SK-N-SH (cell line): ENCODE data around the gene MRNIP. TPM values are rescaled to one million over a fixed set of nuclear protein-coding genes. Genes with fewer than 3 reads are reported as not detected.

Experiments used
- CTCF ChIA-PET: fragments of 300-600, 350-600 bp; formaldehyde crosslinking; extraction: SDS; loops from one replicate; lab custom pipeline; 2021; lab: Yijun Ruan, JAX
- POLR2A ChIA-PET: fragments of 350-600 bp; sonication (Branson Sonifier 250); formaldehyde crosslinking; extraction: SDS; loops from one replicate; lab custom pipeline; 2020; ENCODE audit warnings: antibody characterized with exemption, inconsistent platforms; lab: Yijun Ruan, JAX
- DNase-seq: peaks from one replicate; pipeline ENCODE4 v3.0.0; 2012
- H2AFZ ChIP-seq: fragments of 200-600 bp; sonication (generic); 2 replicates; pipeline ENCODE4 v1.8.1; 2016; ENCODE audit warnings: antibody characterized with exemption, mild to moderate bottlenecking, low read depth
- H3F3A ChIP-seq: fragments of 200-600 bp; sonication (generic); replicated peaks from 2 replicates; pipeline ENCODE3; 2016; ENCODE audit warnings: antibody characterized with exemption, mild to moderate bottlenecking; ENCODE audit not compliant: insufficient read depth
- H3K27ac ChIP-seq, 2 experiments: fragments of 200-500 bp in 1 of 2; fragments of 200-600 bp in 1 of 2; sonication (Bioruptor generic) in 1 of 2; sonication (generic), shearing (Covaris generic) in 1 of 2; 2 replicates each; pipeline versions ENCODE4 v1.5.1 to v1.6.1; 2014 to 2016; ENCODE audit warnings: low read depth in 2 of 2, inconsistent platforms in 1 of 2, low read length in 1 of 2, mild to moderate bottlenecking in 1 of 2, mixed read lengths in 1 of 2
- H3K27me3 ChIP-seq: fragments of 200-600 bp; sonication (generic), shearing (Covaris generic); 2 replicates; pipeline ENCODE4 v1.6.1; 2016; ENCODE audit warnings: mixed run types; ENCODE audit not compliant: insufficient read depth
- H3K36me3 ChIP-seq, 2 experiments: fragments of 200-500 bp in 1 of 2; fragments of 200-600 bp in 1 of 2; sonication (Bioruptor generic) in 1 of 2; sonication (generic) in 1 of 2; replicated peaks in 1 of 2; 2 replicates each; pipeline versions ENCODE3 to v1.5.1; 2014 to 2016; ENCODE audit warnings: low read length in 1 of 2, mild to moderate bottlenecking in 1 of 2; ENCODE audit not compliant: insufficient read depth in 2 of 2, control insufficient read depth in 1 of 2
- H3K4me1 ChIP-seq, 2 experiments: fragments of 200-500 bp in 1 of 2; fragments of 200-600 bp in 1 of 2; sonication (Bioruptor generic) in 1 of 2; sonication (generic), shearing (Covaris generic) in 1 of 2; 2 replicates each; pipeline versions ENCODE4 v1.5.1 to v1.6.1; 2014 to 2016; ENCODE audit warnings: low read depth in 1 of 2, low read length in 1 of 2, mixed run types in 1 of 2; ENCODE audit not compliant: insufficient read depth in 2 of 2, control insufficient read depth in 1 of 2
- H3K4me2 ChIP-seq: fragments of 200-600 bp; sonication (generic), shearing (Covaris generic); 2 replicates; pipeline ENCODE4 v1.6.1; 2017; ENCODE audit warnings: mixed run types
- H3K4me3 ChIP-seq, 2 experiments: fragments of 200-500 bp in 1 of 2; fragments of 200-600 bp in 1 of 2; sonication (Bioruptor generic) in 1 of 2; sonication (generic), shearing (Covaris generic) in 1 of 2; 2 replicates each; pipeline versions ENCODE4 v1.5.1 to v1.8.1; 2014 to 2016; ENCODE audit warnings: low read depth in 2 of 2, inconsistent platforms in 1 of 2, low read length in 1 of 2, mild to moderate bottlenecking in 1 of 2, mixed read lengths in 1 of 2, moderate library complexity in 1 of 2
- H3K79me2 ChIP-seq: fragments of 200-600 bp; sonication (generic); 2 replicates; pipeline ENCODE4 v1.8.1; 2017; ENCODE audit warnings: mild to moderate bottlenecking; ENCODE audit not compliant: insufficient read depth
- H3K9ac ChIP-seq: fragments of 200-600 bp; sonication (generic); 2 replicates; pipeline ENCODE4 v1.6.1; 2017; ENCODE audit warnings: mixed run types
- H3K9me2 ChIP-seq: fragments of 200-600 bp; sonication (generic); 2 replicates; pipeline ENCODE4 v1.6.1; 2017; ENCODE audit warnings: mixed run types
- H3K9me3 ChIP-seq: fragments of 200-600 bp; sonication (generic); 2 replicates; pipeline ENCODE4 v1.6.1; 2017; ENCODE audit warnings: mixed run types, mild to moderate bottlenecking, moderate library complexity
- H4K20me1 ChIP-seq: fragments of 200-600 bp; sonication (generic); 2 replicates; pipeline ENCODE4 v1.6.1; 2017; ENCODE audit warnings: mild to moderate bottlenecking, mixed run types; ENCODE audit not compliant: insufficient read depth
- FOXJ3 ChIP-seq: sonication (generic); formaldehyde crosslinking; IDR thresholded peaks from 2 replicates; pipeline ENCODE4 v1.5.1; 2020; ENCODE audit warnings: mild to moderate bottlenecking, missing genetic modification reagents
- GATA2 ChIP-seq: sonication (generic); formaldehyde crosslinking; IDR thresholded peaks from 2 replicates; pipeline ENCODE4 v1.5.0; 2020; ENCODE audit warnings: mild to moderate bottlenecking, missing genetic modification reagents
- NFIC ChIP-seq: IDR thresholded peaks from 2 replicates; pipeline ENCODE4 v1.4.0; 2012; ENCODE audit warnings: borderline replicate concordance
- NRF1 ChIP-seq: IDR thresholded peaks from 2 replicates; pipeline ENCODE4 v1.6.1; 2012; ENCODE audit warnings: low read depth, mild to moderate bottlenecking, low read length
- POLR2AphosphoS5 ChIP-seq: IDR thresholded peaks from 2 replicates; pipeline ENCODE4 v1.6.1; 2012; ENCODE audit warnings: low read depth, low read length
- RXRA ChIP-seq: IDR thresholded peaks from 2 replicates; pipeline ENCODE4 v1.4.0; 2012; ENCODE audit warnings: low read depth, mild to moderate bottlenecking, borderline replicate concordance
- SIN3A ChIP-seq: IDR thresholded peaks from 2 replicates; pipeline ENCODE4 v1.6.1; 2012; ENCODE audit warnings: low read depth, mild to moderate bottlenecking, low read length, moderate library complexity, borderline replicate concordance
- TCF12 ChIP-seq: IDR thresholded peaks from 2 replicates; pipeline ENCODE4 v1.4.0; 2012
- TEAD4 ChIP-seq: IDR thresholded peaks from 2 replicates; pipeline ENCODE4 v1.4.0; 2012; ENCODE audit warnings: mild to moderate bottlenecking, borderline replicate concordance; ENCODE audit not compliant: insufficient read depth
- WGBS: methylation state at CpG from one replicate; pipeline ENCODE4 v1.1.6; 2017; ENCODE audit warnings: low lambda C conversion rate; 5-methylcytosine and 5-hydroxymethylcytosine counted together
- polyA plus RNA-seq, 3 experiments: library from polyadenylated mRNA; depleted of rRNA; stranded (reverse); fragments of >200 nt; gene quantifications; 2 replicates each; pipeline ENCODE4 v1.2.3, GENCODE V29; 2012
- TF ChIP-seq, protein P1 (sequence below): IDR thresholded peaks from 2 replicates; pipeline ENCODE4 v1.4.0; 2012; ENCODE audit warnings: low read depth, borderline replicate concordance
- TF ChIP-seq, protein P2 (sequence below): fragments of 150-350 bp; IDR thresholded peaks from 2 replicates; pipeline ENCODE4 v1.6.1; 2017; ENCODE audit warnings: antibody characterized with exemption, low read length, low read depth, borderline replicate concordance
- TF ChIP-seq, protein P3 (sequence below): fragments of 200-600 bp; sonication (generic); IDR thresholded peaks from 2 replicates; pipeline ENCODE4 v1.6.1; 2017; ENCODE audit warnings: antibody characterized with exemption, mild to moderate bottlenecking, moderate library complexity
- TF ChIP-seq, protein P4 (sequence below): fragments of 150-350 bp; IDR thresholded peaks from 2 replicates; pipeline ENCODE4 v1.6.1; 2016; ENCODE audit warnings: mild to moderate bottlenecking, low read depth, low read length
- TF ChIP-seq, protein P5 (sequence below): IDR thresholded peaks from 2 replicates; pipeline ENCODE4 v1.6.1; 2012; ENCODE audit warnings: mild to moderate bottlenecking, low read depth, low read length, moderate library complexity

Gene MRNIP
- polyA plus RNA-seq, 1 of the 3 experiments (the other 2 are of a cell fraction), result 32.8 TPM

DNA sequence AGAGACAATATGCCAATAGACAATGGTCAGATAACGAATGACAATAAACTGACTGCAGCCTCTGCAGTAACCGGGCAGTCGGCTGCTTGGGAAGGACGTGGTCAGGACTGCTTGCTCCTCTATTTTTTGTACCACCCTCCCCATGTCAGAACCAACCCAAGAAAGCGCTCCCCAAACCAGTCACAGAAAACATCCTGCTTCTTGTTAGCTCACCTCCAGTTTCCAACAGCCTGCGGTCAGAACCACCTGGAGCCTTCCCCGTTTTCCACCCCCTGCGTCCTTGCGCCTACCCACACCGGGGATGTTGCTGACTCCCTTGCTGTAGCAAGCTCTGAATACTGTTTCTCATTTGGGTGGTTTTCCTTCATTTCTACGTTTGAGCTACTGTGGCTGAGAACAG is 1.7 kb upstream of the MRNIP start (continued):
- no peak for TF ChIP-seq FOXJ3 (CRISPR knock-in tag)

DNA sequence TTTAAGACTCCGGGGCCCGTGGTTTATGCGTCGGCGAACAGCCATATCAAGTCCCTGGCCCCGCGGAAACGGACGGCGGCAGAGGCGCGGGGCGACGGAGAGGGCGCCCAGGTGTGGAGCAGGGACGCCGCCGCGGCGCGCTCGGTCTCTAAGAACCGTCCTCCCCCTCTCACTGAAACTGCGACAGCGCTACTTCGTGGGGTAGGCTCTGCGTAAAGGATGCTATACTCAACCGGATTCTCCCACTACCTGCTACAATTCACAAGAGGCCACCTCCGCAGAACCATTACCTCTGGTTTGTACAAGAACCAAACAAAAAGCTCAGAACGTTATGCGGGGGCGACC is 404 bp downstream of the MRNIP start:
- peak; percentile 72 for DNase-seq
- Histone ChIP-seq H3K4me1 (peaks cover 5 to 9% of the 10 kb centered on the region in 2 experiments; a peak in 1 of 4 replicates), H3K27ac (peak overlapping the region; percentile 70 to 74; a peak in 3 of 4 replicates), H3F3A (peaks cover 13% of the 10 kb centered on the region), H4K20me1 (no peaks in the 10 kb centered on the region), H3K9ac (peak overlapping the region; percentile 79; the same call in 1 of the 2 replicates), H2AFZ (peak overlapping the region; percentile 97; the same call in 1 of the 2 replicates), H3K4me2 (peak overlapping the region; percentile 95), H3K27me3 (no peaks in the 10 kb centered on the region), H3K79me2 (peaks cover 31% of the 10 kb centered on the region), H3K4me3 (peak overlapping the region; percentile 81 to 100), H3K9me3 (no peaks in the 10 kb centered on the region), H3K9me2 (no peaks in the 10 kb centered on the region), H3K36me3 (peaks cover 11 to 18% of the 10 kb centered on the region in 2 experiments)
- 0% methylated on average over 4 of the region's 32 CpGs for WGBS
- POLR2A ChIA-PET, result interaction anchor here (1.0 to 1.2 kb wide), 2 partner anchors 10 to 36 kb away, joined by 3 read pairs; no protein-coding TSS in a partner anchor
- TF ChIP-seq SIN3A, result 0 out of 2 replicates have a peak, but pooled peaks have one; percentile 28
- no peak for TF ChIP-seq TEAD4
- CTCF ChIA-PET, result interaction anchor here (0.8 kb wide), 1 partner anchor 11 kb away, joined by 3 read pairs; no protein-coding TSS in a partner anchor

DNA sequence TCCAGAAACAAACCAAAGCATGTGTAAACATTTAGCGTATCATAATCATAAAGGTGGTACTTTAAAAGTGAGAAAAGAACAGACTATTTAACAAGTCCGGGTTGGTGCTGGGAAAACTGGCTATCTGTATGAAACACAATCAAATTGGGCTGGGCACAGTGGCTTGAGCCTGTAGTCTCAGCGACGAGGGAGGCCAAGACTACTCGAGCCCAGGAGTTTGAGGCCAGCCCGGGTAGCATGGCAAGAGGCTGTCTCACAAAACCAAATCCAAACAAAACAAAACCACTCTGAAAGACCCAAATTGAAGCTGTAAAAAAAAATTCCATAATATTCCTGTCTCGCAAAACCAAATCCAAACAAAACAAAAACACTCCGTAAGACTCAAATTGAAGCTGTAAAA is 4.3 kb downstream of the MRNIP start:
- CTCF ChIA-PET, result interaction anchor here (1.2 kb wide), 1 partner anchor 355 kb away, joined by 3 read pairs; the partner anchor contains the start of gene RASGEF1C
- no peak overlapping the region for H3K4me2 ChIP-seq
- POLR2A ChIA-PET, result no interaction called here
- no peaks in the 10 kb centered on the region for H3K9me3 ChIP-seq
- no peaks in the 10 kb centered on the region for H3K9me2 ChIP-seq
- peaks cover 21 to 26% of the 10 kb centered on the region in 2 experiments for H3K36me3 ChIP-seq
- no peaks in the 10 kb centered on the region for H3K27me3 ChIP-seq
- H3K9ac ChIP-seq, result no peak overlapping the region
- peaks cover 4% of the 10 kb centered on the region for H3F3A ChIP-seq
- no peak overlapping the region for H2AFZ ChIP-seq
- DNase-seq, result no peak
- no peak overlapping the region; a peak in 1 of 4 replicates for H3K4me3 ChIP-seq
- H4K20me1 ChIP-seq, result no peaks in the 10 kb centered on the region
- H3K27ac ChIP-seq, result no peak overlapping the region
- no peaks in the 10 kb centered on the region for H3K4me1 ChIP-seq
- H3K79me2 ChIP-seq, result peaks cover 31% of the 10 kb centered on the region
- WGBS, result 96% methylated on average over 8 of the region's 8 CpGs
- no peak for TF ChIP-seq NRF1
- TF ChIP-seq POLR2AphosphoS5, result no peak
- TF ChIP-seq, protein P1, sequence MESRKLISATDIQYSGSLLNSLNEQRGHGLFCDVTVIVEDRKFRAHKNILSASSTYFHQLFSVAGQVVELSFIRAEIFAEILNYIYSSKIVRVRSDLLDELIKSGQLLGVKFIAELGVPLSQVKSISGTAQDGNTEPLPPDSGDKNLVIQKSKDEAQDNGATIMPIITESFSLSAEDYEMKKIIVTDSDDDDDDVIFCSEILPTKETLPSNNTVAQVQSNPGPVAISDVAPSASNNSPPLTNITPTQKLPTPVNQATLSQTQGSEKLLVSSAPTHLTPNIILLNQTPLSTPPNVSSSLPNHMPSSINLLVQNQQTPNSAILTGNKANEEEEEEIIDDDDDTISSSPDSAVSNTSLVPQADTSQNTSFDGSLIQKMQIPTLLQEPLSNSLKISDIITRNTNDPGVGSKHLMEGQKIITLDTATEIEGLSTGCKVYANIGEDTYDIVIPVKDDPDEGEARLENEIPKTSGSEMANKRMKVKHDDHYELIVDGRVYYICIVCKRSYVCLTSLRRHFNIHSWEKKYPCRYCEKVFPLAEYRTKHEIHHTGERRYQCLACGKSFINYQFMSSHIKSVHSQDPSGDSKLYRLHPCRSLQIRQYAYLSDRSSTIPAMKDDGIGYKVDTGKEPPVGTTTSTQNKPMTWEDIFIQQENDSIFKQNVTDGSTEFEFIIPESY, result no peak
- no peak for TF ChIP-seq RXRA
- no peak for TF ChIP-seq NFIC
- TF ChIP-seq TEAD4, result no peak
- TF ChIP-seq GATA2 (CRISPR knock-in tag), result no peak
- TF ChIP-seq, protein P2, sequence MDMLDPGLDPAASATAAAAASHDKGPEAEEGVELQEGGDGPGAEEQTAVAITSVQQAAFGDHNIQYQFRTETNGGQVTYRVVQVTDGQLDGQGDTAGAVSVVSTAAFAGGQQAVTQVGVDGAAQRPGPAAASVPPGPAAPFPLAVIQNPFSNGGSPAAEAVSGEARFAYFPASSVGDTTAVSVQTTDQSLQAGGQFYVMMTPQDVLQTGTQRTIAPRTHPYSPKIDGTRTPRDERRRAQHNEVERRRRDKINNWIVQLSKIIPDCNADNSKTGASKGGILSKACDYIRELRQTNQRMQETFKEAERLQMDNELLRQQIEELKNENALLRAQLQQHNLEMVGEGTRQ, result no peak
- no peak for TF ChIP-seq TCF12
- no peak for TF ChIP-seq SIN3A
- TF ChIP-seq, protein P3, sequence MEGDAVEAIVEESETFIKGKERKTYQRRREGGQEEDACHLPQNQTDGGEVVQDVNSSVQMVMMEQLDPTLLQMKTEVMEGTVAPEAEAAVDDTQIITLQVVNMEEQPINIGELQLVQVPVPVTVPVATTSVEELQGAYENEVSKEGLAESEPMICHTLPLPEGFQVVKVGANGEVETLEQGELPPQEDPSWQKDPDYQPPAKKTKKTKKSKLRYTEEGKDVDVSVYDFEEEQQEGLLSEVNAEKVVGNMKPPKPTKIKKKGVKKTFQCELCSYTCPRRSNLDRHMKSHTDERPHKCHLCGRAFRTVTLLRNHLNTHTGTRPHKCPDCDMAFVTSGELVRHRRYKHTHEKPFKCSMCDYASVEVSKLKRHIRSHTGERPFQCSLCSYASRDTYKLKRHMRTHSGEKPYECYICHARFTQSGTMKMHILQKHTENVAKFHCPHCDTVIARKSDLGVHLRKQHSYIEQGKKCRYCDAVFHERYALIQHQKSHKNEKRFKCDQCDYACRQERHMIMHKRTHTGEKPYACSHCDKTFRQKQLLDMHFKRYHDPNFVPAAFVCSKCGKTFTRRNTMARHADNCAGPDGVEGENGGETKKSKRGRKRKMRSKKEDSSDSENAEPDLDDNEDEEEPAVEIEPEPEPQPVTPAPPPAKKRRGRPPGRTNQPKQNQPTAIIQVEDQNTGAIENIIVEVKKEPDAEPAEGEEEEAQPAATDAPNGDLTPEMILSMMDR, result no peak
- no peak for TF ChIP-seq FOXJ3 (CRISPR knock-in tag)
- TF ChIP-seq, protein P4, sequence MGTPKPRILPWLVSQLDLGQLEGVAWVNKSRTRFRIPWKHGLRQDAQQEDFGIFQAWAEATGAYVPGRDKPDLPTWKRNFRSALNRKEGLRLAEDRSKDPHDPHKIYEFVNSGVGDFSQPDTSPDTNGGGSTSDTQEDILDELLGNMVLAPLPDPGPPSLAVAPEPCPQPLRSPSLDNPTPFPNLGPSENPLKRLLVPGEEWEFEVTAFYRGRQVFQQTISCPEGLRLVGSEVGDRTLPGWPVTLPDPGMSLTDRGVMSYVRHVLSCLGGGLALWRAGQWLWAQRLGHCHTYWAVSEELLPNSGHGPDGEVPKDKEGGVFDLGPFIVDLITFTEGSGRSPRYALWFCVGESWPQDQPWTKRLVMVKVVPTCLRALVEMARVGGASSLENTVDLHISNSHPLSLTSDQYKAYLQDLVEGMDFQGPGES, result no peak
- TF ChIP-seq, protein P5, sequence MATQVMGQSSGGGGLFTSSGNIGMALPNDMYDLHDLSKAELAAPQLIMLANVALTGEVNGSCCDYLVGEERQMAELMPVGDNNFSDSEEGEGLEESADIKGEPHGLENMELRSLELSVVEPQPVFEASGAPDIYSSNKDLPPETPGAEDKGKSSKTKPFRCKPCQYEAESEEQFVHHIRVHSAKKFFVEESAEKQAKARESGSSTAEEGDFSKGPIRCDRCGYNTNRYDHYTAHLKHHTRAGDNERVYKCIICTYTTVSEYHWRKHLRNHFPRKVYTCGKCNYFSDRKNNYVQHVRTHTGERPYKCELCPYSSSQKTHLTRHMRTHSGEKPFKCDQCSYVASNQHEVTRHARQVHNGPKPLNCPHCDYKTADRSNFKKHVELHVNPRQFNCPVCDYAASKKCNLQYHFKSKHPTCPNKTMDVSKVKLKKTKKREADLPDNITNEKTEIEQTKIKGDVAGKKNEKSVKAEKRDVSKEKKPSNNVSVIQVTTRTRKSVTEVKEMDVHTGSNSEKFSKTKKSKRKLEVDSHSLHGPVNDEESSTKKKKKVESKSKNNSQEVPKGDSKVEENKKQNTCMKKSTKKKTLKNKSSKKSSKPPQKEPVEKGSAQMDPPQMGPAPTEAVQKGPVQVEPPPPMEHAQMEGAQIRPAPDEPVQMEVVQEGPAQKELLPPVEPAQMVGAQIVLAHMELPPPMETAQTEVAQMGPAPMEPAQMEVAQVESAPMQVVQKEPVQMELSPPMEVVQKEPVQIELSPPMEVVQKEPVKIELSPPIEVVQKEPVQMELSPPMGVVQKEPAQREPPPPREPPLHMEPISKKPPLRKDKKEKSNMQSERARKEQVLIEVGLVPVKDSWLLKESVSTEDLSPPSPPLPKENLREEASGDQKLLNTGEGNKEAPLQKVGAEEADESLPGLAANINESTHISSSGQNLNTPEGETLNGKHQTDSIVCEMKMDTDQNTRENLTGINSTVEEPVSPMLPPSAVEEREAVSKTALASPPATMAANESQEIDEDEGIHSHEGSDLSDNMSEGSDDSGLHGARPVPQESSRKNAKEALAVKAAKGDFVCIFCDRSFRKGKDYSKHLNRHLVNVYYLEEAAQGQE, result no peak
